OCI-LY3 (cell line): ENCODE measurements around the gene GTF2A1.

Experiments
- H2AFZ ChIP-seq: fragments of 200-600, 300-600 bp; shearing (Covaris generic); 2 replicates; pipeline ENCODE4 v1.6.0; 2014; ENCODE audit warnings: antibody characterized with exemption, low read depth, low read length
- H3K27ac ChIP-seq: fragments of 200-600, 300-600 bp; sonication (generic); 2 replicates; pipeline ENCODE4 v1.5.1; 2014; ENCODE audit warnings: mild to moderate bottlenecking, low read length, moderate library complexity, mixed read lengths
- H3K27me3 ChIP-seq: fragments of 200-600, 300-600 bp; sonication (generic); 2 replicates; pipeline ENCODE4 v1.6.1; 2014; ENCODE audit warnings: low read depth, low read length, mixed read lengths
- H3K36me3 ChIP-seq: fragments of 200-600, 300-600 bp; sonication (generic); replicated peaks from 2 replicates; pipeline ENCODE3; 2014; ENCODE audit warnings: low read depth, low read length, mixed read lengths
- H3K4me1 ChIP-seq: fragments of 300-600, 200-600 bp; sonication (generic); 2 replicates; pipeline ENCODE4 v1.6.1; 2014; ENCODE audit warnings: low read length, mixed read lengths
- H3K4me2 ChIP-seq: fragments of 200-600, 300-600 bp; sonication (generic); 2 replicates; pipeline ENCODE4 v1.6.1; 2014; ENCODE audit warnings: low read length, mixed read lengths
- H3K4me3 ChIP-seq: fragments of 300-600, 200-600 bp; sonication (generic); 2 replicates; pipeline ENCODE4 v1.5.1; 2014; ENCODE audit warnings: antibody characterized with exemption, mild to moderate bottlenecking, low read length, moderate library complexity
- H3K79me2 ChIP-seq: fragments of 300-600, 200-600 bp; shearing (Covaris generic); 2 replicates; pipeline ENCODE4 v1.6.1; 2014; ENCODE audit warnings: mild to moderate bottlenecking, low read length, mixed read lengths
- H3K9ac ChIP-seq: fragments of 300-600, 200-600 bp; shearing (Covaris generic); 2 replicates; pipeline ENCODE4 v1.6.0; 2014; ENCODE audit warnings: mild to moderate bottlenecking, low read length, moderate library complexity
- H3K9me3 ChIP-seq: fragments of 200-600, 300-600 bp; shearing (Covaris generic); 2 replicates; pipeline ENCODE4 v1.6.1; 2014; ENCODE audit warnings: low read length, mixed read lengths; ENCODE audit not compliant: insufficient read depth
- H4K20me1 ChIP-seq: fragments of 200-600, 300-600 bp; sonication (generic); 2 replicates; pipeline ENCODE4 v1.6.1; 2016; ENCODE audit warnings: low read length, mixed read lengths; ENCODE audit not compliant: insufficient read depth
- CTCF ChIP-seq: fragments of 200-600, 300-600 bp; sonication (generic); IDR thresholded peaks from 2 replicates; pipeline ENCODE4 v1.5.1; 2014; ENCODE audit warnings: antibody characterized with exemption, low read length, low read depth
- EZH2phosphoT487 ChIP-seq: fragments of 200-600 bp; shearing (Covaris generic); IDR thresholded peaks from 2 replicates; pipeline ENCODE4 v1.6.1; 2018; ENCODE audit warnings: antibody characterized with exemption, mixed run types, low read depth

GTF2A1 gene

GRCh38 chr14:81236138-81236537 is 15.4 kb upstream of the GTF2A1 start:
- Histone ChIP-seq H2AFZ (no peak overlapping the region), H3K4me1 (no peaks in the 10 kb centered on the region), H3K27me3 (peaks cover 5% of the 10 kb centered on the region; the same call in 1 of the 2 replicates), H3K4me3 (no peak overlapping the region), H3K27ac (no peak overlapping the region), H3K36me3 (no peaks in the 10 kb centered on the region), H3K79me2 (no peaks in the 10 kb centered on the region), H3K9me3 (no peaks in the 10 kb centered on the region), H3K4me2 (no peak overlapping the region), H4K20me1 (no peaks in the 10 kb centered on the region), H3K9ac (no peak overlapping the region)
- TF ChIP-seq CTCF (no peak), EZH2phosphoT487 (no peak)

- Histone ChIP-seq H2AFZ (no peak overlapping the region), H3K9me3 (no peaks in the 10 kb centered on the region), H3K4me3 (no peak overlapping the region), H4K20me1 (no peaks in the 10 kb centered on the region), H3K9ac (no peak overlapping the region), H3K4me1 (no peaks in the 10 kb centered on the region), H3K27ac (no peak overlapping the region), H3K4me2 (no peak overlapping the region), H3K79me2 (no peaks in the 10 kb centered on the region), H3K27me3 (no peaks in the 10 kb centered on the region), H3K36me3 (no peaks in the 10 kb centered on the region)
- TF ChIP-seq CTCF (no peak), EZH2phosphoT487 (no peak)
Measured at GRCh38 chr14:81235096-81235495, 14.3 kb upstream of the GTF2A1 start.

GRCh38 chr14:81234278-81234677 is 13.5 kb upstream of the GTF2A1 start:
- Histone ChIP-seq H3K9me3 (no peaks in the 10 kb centered on the region), H3K4me1 (no peaks in the 10 kb centered on the region), H3K36me3 (no peaks in the 10 kb centered on the region), H2AFZ (no peak overlapping the region), H3K79me2 (no peaks in the 10 kb centered on the region), H3K4me3 (no peak overlapping the region), H3K27ac (no peak overlapping the region), H3K9ac (no peak overlapping the region), H3K4me2 (no peak overlapping the region), H4K20me1 (no peaks in the 10 kb centered on the region), H3K27me3 (no peaks in the 10 kb centered on the region)
- TF ChIP-seq CTCF: no peak
- TF ChIP-seq EZH2phosphoT487: no peak

- TF ChIP-seq EZH2phosphoT487 (no peak), CTCF (no peak)
- Histone ChIP-seq H4K20me1 (no peaks in the 10 kb centered on the region), H3K4me3 (no peak overlapping the region)
Measured at GRCh38 chr14:81233615-81234014, 12.9 kb upstream of the GTF2A1 start.

More at GRCh38 chr14:81233615-81234014, 12.9 kb upstream of the GTF2A1 start:
- H2AFZ ChIP-seq: no peak overlapping the region
- no peak overlapping the region for H3K27ac ChIP-seq
- H3K79me2 ChIP-seq: no peaks in the 10 kb centered on the region
- H3K4me2 ChIP-seq: no peak overlapping the region
- no peak overlapping the region for H3K9ac ChIP-seq
- H3K27me3 ChIP-seq: no peaks in the 10 kb centered on the region
- no peaks in the 10 kb centered on the region for H3K36me3 ChIP-seq
- no peaks in the 10 kb centered on the region for H3K9me3 ChIP-seq
- H3K4me1 ChIP-seq: no peaks in the 10 kb centered on the region
